HEK293T (cell line): ENCODE results near the gene HTT-AS.

Experiments
- CTCF ChIA-PET: fragments of 350-600 bp; formaldehyde crosslinking; extraction: SDS; loops from one replicate; lab custom pipeline; 2021; ENCODE audit warnings: antibody characterized with exemption, inconsistent platforms; lab: Yijun Ruan, JAX
- POLR2A ChIA-PET: fragments of 350-600 bp; formaldehyde crosslinking; extraction: SDS; loops from one replicate; lab custom pipeline; 2020; ENCODE audit warnings: antibody characterized with exemption, inconsistent platforms; lab: Yijun Ruan, JAX
- DNase-seq: peaks from one replicate; pipeline ENCODE4 v3.0.0; 2012; ENCODE audit warnings: mixed read lengths; ENCODE audit errors: extremely low spot score
- ARNT ChIP-seq: fragments of 450-650 bp; IDR thresholded peaks from 2 replicates; pipeline ENCODE4 v1.6.1; 2017; ENCODE audit warnings: mild to moderate bottlenecking
- BHLHE40 ChIP-seq: fragments of 450-650 bp; IDR thresholded peaks from 2 replicates; pipeline ENCODE4 v1.6.1; 2016; ENCODE audit warnings: mild to moderate bottlenecking, moderate library complexity, borderline replicate concordance
- CTBP1 ChIP-seq: fragments of 450-650 bp; IDR thresholded peaks from 2 replicates; pipeline ENCODE4 v1.6.1; 2016; ENCODE audit warnings: borderline replicate concordance
- ELF4 ChIP-seq: fragments of 450-650 bp; IDR thresholded peaks from 2 replicates; pipeline ENCODE4 v1.6.1; 2017; ENCODE audit warnings: antibody characterized with exemption
- FOXA1 ChIP-seq: fragments of 450-650 bp; IDR thresholded peaks from 2 replicates; pipeline ENCODE4 v1.6.1; 2016; ENCODE audit warnings: mild to moderate bottlenecking
- FOXK2 ChIP-seq: fragments of 450-650 bp; IDR thresholded peaks from 2 replicates; pipeline ENCODE4 v1.6.1; 2016; ENCODE audit warnings: mild to moderate bottlenecking
- FOXM1 ChIP-seq: fragments of 450-650 bp; IDR thresholded peaks from 2 replicates; pipeline ENCODE4 v1.6.1; 2017; ENCODE audit warnings: mild to moderate bottlenecking, borderline replicate concordance
- HDGF ChIP-seq: fragments of 450-650 bp; IDR thresholded peaks from 2 replicates; pipeline ENCODE4 v1.6.1; 2017; ENCODE audit warnings: antibody characterized with exemption, borderline replicate concordance
- L3MBTL2 ChIP-seq: fragments of 450-650 bp; conservative IDR thresholded peaks from 2 replicates; pipeline ENCODE4 v1.6.1; 2016; ENCODE audit warnings: mild to moderate bottlenecking
- LEF1 ChIP-seq: fragments of 450-650 bp; IDR thresholded peaks from 2 replicates; pipeline ENCODE4 v1.6.1; 2017; ENCODE audit warnings: mild to moderate bottlenecking, borderline replicate concordance
- NFRKB ChIP-seq: fragments of 450-650 bp; IDR thresholded peaks from 2 replicates; pipeline ENCODE4 v1.6.1; 2016; ENCODE audit warnings: mild to moderate bottlenecking, moderate library complexity
- SP1 ChIP-seq: fragments of 450-650 bp; IDR thresholded peaks from 2 replicates; pipeline ENCODE4 v1.6.1; 2017
- SUZ12 ChIP-seq: fragments of 450-650 bp; IDR thresholded peaks from 2 replicates; pipeline ENCODE4 v1.6.1; 2016; ENCODE audit warnings: mild to moderate bottlenecking
- TARDBP ChIP-seq: fragments of 450-650 bp; IDR thresholded peaks from 2 replicates; pipeline ENCODE4 v1.6.1; 2016
- ZNF384 ChIP-seq: fragments of 450-650 bp; IDR thresholded peaks from 2 replicates; pipeline ENCODE4 v1.6.1; 2016
- TF ChIP-seq, protein P1 (sequence below): fragments of 450-650 bp; IDR thresholded peaks from 2 replicates; pipeline ENCODE4 v1.6.1; 2016

Gene HTT-AS

DNA sequence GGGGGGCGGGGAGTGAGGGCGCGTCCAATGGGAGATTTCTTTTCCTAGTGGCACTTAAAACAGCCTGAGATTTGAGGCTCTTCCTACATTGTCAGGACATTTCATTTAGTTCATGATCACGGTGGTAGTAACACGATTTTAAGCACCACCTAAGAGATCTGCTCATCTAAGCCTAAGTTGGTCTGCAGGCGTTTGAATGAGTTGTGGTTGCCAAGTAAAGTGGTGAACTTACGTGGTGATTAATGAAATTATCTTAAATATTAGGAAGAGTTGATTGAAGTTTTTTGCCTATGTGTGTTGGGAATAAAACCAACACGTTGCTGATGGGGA is 1.3 kb upstream of the HTT-AS start:
- TF ChIP-seq NFRKB, result no peak
- no peak for TF ChIP-seq L3MBTL2
- no peak for TF ChIP-seq HDGF
- TF ChIP-seq BHLHE40, result no peak
- no peak for TF ChIP-seq FOXK2
- no peak for TF ChIP-seq LEF1
- no peak for DNase-seq
- CTCF ChIA-PET, result interaction anchor here (0.6 kb wide), 1 partner anchor 29 kb away, joined by 4 read pairs; no protein-coding TSS in a partner anchor
- POLR2A ChIA-PET, result interaction anchor here (0.5 to 1.5 kb wide), 4 partner anchors 8 to 237 kb away, joined by 3 to 4 read pairs (median 3); partner anchors contain the start of genes GRK4 and NOP14

DNA sequence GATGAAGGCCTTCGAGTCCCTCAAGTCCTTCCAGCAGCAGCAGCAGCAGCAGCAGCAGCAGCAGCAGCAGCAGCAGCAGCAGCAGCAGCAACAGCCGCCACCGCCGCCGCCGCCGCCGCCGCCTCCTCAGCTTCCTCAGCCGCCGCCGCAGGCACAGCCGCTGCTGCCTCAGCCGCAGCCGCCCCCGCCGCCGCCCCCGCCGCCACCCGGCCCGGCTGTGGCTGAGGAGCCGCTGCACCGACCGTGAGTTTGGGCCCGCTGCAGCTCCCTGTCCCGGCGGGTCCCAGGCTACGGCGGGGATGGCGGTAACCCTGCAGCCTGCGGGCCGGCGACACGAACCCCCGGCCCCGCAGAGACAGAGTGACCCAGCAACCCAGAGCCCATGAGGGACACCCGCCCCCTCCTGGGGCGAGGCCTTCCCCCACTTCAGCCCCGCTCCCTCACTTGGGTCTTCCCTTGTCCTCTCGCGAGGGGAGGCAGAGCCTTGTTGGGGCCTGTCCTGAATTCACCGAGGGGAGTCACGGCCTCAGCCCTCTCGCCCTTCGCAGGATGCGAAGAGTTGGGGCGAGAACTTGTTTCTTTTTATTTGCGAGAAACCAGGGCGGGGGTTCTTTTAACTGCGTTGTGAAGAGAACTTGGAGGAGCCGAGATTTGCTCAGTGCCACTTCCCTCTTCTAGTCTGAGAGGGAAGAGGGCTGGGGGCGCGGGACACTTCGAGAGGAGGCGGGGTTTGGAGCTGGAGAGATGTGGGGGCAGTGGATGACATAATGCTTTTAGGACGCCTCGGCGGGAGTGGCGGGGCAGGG is 711 bp upstream of the HTT-AS start:
- ChIA-PET CTCF (interaction anchor here (0.6 kb wide), 1 partner anchor 28 kb away, joined by 4 read pairs; no protein-coding TSS in a partner anchor), POLR2A (interaction anchor here (0.5 to 1.5 kb wide), 4 partner anchors 9 to 236 kb away, joined by 3 to 4 read pairs (median 3); partner anchors contain the start of genes GRK4 and NOP14)
- no peak for TF ChIP-seq FOXA1
- TF ChIP-seq ELF4, result no peak
- TF ChIP-seq ZNF384, result no peak
- no peak for TF ChIP-seq ARNT
- peak; percentile 43; the same call in 1 of the 2 replicates for TF ChIP-seq FOXM1
- no peak for TF ChIP-seq FOXK2
- TF ChIP-seq L3MBTL2, result peak; percentile 27; the same call in 1 of the 2 replicates
- DNase-seq, result peak; percentile 67

DNA sequence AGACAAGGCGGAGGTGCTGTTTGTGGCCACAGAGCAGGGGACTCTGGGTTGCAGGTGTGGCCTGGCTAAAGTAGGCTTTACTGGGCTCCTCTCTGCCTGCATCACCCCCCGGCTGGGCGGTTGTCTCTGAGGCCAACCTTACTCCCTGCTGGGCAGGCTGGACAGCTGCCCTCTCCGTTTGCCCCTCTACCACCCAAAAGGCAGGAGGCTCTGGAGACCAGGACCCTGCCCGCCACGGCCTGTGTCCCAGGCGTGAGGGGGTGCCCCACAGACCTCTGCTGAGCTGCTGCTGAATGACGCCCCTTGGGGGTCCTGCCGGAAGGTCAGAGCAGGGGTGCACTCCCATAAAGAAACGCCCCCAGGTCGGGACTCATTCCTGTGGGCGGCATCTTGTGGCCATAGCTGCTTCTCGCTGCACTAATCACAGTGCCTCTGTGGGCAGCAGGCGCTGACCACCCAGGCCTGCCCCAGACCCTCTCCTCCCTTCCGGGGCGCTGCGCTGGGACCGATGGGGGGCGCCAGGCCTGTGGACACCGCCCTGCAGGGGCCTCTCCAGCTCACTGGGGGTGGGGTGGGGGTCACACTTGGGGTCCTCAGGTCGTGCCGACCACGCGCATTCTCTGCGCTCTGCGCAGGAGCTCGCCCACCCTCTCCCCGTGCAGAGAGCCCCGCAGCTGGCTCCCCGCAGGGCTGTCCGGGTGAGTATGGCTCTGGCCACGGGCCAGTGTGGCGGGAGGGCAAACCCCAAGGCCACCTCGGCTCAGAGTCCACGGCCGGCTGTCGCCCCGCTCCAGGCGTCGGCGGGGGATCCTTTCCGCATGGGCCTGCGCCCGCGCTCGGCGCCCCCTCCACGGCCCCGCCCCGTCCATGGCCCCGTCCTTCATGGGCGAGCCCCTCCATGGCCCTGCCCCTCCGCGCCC is 920 bp downstream of the HTT-AS start:
- POLR2A ChIA-PET, result no interaction called here
- CTCF ChIA-PET, result no interaction called here
- DNase-seq, result no peak
- TF ChIP-seq L3MBTL2 (peak; percentile 71), SUZ12 (no peak)

DNA sequence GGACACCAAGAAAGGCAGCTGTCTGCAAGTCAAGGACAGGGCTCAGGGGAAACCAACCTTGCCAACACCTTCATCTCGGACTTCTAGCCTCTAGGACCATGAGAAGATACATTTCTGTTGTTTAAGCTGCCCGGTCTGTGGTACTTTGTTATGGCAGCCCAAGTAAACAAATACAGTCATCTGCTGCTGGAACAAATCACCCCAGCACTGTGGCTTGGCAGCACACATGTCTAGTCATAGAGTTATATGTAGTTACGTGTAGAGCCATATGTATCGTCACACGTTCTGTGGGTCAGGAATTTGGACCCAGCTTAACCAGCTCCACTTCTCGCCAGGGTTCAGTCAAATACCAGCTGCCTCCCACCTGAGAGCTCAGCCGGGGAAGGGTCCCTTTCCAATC is 2.5 kb downstream of the HTT-AS start:
- CTCF ChIA-PET, result no interaction called here

DNA sequence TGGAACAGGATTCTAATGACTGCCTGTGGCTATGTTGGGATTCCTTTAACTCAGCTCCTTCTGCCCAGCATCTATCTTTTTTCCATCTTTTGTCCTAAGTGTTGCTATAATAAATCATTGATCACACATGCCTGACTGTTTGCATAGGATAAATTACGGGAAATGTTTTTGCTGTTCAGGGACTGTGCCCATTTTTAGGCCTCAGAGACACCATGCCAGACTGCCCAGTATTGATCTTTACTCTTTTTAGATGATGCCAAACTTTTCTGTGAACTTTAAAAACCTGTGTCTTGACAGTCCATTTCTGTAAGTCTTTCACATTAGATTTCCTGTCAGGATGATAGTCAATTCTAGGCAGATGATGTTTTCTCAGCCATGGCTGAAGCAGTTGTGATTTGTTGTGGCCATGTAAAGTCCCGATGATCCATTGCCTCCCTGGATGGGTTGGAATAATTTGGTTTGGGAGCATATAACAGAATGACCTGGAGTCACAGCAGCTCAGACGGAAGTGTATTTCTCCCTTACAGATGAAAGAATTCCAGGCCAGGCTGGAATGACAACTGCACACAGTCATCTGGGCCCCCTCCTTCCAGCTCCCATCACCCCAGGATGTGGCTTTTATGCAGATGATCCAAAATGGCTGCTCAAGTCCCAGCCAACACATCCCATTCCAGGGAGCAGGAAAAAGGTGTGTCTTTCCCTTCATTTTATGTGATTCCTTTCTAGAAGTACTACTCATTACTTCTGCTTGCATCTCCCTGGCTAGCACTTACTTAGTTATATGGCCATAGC is 3.4 kb downstream of the HTT-AS start:
- TF ChIP-seq LEF1, result no peak
- TF ChIP-seq FOXM1, result no peak
- TF ChIP-seq, protein P1, sequence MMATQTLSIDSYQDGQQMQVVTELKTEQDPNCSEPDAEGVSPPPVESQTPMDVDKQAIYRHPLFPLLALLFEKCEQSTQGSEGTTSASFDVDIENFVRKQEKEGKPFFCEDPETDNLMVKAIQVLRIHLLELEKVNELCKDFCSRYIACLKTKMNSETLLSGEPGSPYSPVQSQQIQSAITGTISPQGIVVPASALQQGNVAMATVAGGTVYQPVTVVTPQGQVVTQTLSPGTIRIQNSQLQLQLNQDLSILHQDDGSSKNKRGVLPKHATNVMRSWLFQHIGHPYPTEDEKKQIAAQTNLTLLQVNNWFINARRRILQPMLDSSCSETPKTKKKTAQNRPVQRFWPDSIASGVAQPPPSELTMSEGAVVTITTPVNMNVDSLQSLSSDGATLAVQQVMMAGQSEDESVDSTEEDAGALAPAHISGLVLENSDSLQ, result no peak
- TF ChIP-seq NFRKB, result no peak
- no peak for TF ChIP-seq BHLHE40
- TF ChIP-seq HDGF, result no peak
- no peak for TF ChIP-seq TARDBP
- POLR2A ChIA-PET, result no interaction called here
- DNase-seq, result no peak
- CTCF ChIA-PET, result no interaction called here

More for the DNA sequence above, 2.5 kb downstream of the HTT-AS start:
- TF ChIP-seq ARNT (no peak), NFRKB (no peak), ELF4 (no peak), BHLHE40 (no peak), CTBP1 (no peak), HDGF (no peak), FOXK2 (no peak), L3MBTL2 (no peak), FOXM1 (no peak), SP1 (no peak), SUZ12 (no peak), ZNF384 (no peak), LEF1 (no peak), TARDBP (no peak), FOXA1 (no peak)
- TF ChIP-seq, protein P1, result no peak
- POLR2A ChIA-PET, result interaction anchor here (0.6 kb wide), 1 partner anchor 455 kb away, joined by 6 read pairs; no protein-coding TSS in a partner anchor
- DNase-seq, result no peak

DNA sequence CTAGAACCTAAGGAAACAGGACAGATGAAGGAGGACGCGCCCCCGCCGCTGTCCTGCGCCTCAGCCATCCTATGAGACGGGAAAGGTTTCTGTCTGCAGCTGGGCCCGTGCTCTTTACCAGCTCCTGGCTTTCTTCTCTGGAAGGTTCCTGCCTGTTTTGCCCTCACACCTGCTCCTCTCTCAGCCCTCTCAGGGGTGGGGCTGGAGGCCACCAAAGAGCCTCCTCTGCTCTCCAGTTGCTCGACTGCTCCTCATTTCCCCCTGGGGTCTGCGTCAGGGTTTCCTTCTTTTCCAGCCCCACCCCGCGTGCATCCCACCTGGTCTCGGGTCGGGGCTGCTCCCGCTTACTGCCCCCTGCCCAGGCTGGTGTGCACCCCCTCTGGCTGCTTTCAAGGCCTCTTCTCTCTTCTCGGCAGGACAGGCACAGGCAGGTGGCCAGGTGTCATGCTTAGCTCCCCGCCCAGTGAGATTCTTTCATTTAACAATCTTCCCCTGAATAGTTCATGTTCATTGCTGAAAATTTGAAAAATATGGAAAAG is 4.6 kb downstream of the HTT-AS start:
- no peak for DNase-seq
- no peak for TF ChIP-seq L3MBTL2
- no peak for TF ChIP-seq SUZ12
- no peak for TF ChIP-seq HDGF
- TF ChIP-seq ELF4, result no peak
- TF ChIP-seq FOXM1, result no peak
- TF ChIP-seq TARDBP, result no peak
- TF ChIP-seq FOXA1, result no peak
- no peak for TF ChIP-seq LEF1
- no peak for TF ChIP-seq NFRKB
- TF ChIP-seq BHLHE40, result no peak
- no peak for TF ChIP-seq ZNF384
- ChIA-PET CTCF (no interaction called here), POLR2A (no interaction called here)
